ENCODE results near the gene SULT1A1.
"Not testable (repeated sequence)": the region's sequence is repeated elsewhere in the genome, so short reads cannot be mapped to it uniquely, and the experiment has no call there.

SULT1A1 gene

DNA sequence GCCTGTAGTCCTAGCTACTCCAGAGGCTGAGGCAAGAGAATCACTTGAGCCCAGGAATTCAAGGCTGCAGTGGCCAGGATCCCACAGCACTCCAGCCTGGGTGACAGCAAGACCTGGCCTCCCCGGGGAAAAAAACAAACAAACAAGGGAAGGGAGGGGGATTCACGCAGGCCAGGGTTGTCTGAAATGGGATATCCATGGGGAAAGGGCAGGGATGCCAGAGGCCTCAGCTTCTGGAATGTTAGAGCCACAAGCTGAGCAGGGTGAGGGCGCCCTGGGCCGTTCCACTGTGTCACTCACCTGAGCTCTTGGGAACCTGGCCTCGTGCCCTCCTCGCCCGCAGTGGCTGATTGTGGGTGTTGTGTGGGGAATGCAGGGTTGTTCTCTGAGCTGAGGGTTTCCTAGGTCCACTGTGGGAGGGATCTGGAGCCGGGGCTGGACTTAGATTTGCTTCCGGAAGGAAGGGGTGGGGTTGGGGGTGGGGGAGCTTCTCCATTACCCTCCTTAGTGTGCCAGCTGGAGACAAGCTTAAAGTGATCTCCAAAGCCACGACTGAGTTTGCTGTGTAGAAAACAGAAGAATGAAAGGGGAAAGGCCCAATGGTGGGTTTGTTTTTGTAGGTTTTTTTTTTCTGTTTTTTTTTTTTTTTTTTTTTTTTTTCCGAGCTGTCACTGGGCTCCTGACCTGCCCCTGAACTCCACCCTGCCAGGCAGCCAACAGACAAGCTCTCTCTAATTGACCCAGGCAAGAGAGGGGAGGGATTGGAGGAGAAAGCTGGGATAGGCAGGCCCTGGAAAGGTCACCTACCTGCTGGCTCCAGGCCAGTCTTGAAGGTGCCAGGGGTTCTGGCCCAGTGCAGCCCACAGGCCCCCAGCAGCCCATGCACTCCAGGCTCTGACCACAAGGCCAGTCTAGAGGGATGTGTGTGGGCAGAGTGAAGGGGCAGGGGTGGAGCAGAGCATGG, at the start of gene SULT1A1:
TSS of gene SULT1A1 (minus strand) at position 414 of the 964 bp plus-strand sequence. CDS start 1,189 bp downstream, outside the sequence.
- Histone ChIP-seq H3K36me3 (ENCODE audit: control insufficient read depth, insufficient read depth, low read length) (no peaks in the 10 kb centered on the region), H3K9ac (ENCODE audit: low read length) (peak within 1 kb of the TSS; percentile 62), H3K9me3 (ENCODE audit: control insufficient read depth, low read length) (no peaks in the 10 kb centered on the region), H3K27me3 (ENCODE audit: control insufficient read depth, insufficient read depth, low read length) (no peaks in the 10 kb centered on the region), H3K4me1 (ENCODE audit: control insufficient read depth, insufficient read depth, low read length) (peaks cover 22% of the 10 kb centered on the region), H3K4me3 (ENCODE audit: low read length) (peak within 1 kb of the TSS; percentile 21)

DNA sequence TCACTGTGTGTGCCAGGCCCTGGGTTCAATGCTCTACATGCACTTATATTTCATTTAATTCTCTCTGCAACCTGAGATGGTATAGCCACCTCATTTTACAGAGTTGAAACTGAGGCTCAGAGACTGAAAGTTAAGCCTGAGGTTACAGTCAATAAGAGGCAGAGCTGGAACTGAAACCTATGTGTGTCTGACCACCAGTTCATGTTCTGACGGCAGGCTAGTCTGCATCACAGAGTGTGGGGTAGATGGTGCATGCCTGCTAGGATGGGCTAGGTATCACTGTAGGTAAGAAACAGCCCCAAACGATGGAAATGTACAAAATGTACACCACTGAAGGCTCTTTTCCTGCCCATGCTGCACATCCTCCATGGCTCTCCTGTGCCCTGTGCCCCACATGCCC, 30.1 kb upstream of the SULT1A1 start:
- not testable (repeated sequence) for H3K27me3 ChIP-seq (ENCODE audit: control insufficient read depth, insufficient read depth, low read length); H3K9me3 ChIP-seq (ENCODE audit: control insufficient read depth, low read length); H3K4me1 ChIP-seq (ENCODE audit: control insufficient read depth, insufficient read depth, low read length); H3K9ac ChIP-seq (ENCODE audit: low read length); H3K36me3 ChIP-seq (ENCODE audit: control insufficient read depth, insufficient read depth, low read length); H3K4me3 ChIP-seq (ENCODE audit: low read length)

DNA sequence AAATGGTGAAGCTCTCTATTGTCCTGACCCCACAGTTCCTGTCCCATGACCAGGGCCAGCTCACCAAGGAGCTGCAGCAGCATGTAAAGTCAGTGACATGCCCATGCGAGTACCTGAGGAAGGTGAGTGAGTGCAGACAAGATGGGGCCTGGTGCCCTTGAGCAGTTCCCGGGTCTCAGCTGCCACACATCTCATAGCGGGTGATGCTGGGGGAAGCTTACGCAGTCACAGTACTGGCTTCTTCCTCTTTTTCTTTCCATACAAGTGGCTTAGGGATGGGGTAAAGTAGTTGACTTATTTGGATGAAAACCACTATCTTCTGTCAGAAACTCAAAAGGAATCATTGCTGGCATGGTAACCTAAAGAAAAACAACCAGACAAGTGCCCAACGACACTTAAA, 28.5 kb upstream of the SULT1A1 start:
- H3K4me3 ChIP-seq (ENCODE audit: low read length); H3K9me3 ChIP-seq (ENCODE audit: control insufficient read depth, low read length): not testable (repeated sequence)

DNA sequence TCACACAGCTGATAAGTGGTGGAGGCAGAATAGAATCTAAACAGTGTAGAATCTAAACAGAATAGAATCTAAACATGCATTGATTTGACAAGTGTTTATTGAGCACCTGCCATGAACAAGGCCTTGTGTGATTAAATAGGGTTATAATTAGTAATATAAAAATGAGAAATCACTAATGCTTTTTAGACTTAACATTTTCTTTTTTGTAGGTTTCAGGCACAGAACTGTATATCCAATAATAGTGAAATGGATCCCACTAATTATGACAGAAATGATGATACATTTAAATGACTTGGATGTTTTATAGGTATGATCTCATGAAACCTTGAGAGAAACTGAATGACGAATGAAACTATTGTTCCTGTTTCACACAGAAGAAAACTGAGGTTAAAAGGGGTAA, 27.9 kb upstream of the SULT1A1 start, which contains the start of gene NPIPB8:
TSS of gene NPIPB8 (plus strand) at position 301 of the 400 bp plus-strand sequence. CDS start 296 bp downstream, outside the sequence.
- H3K9me3 ChIP-seq (ENCODE audit: control insufficient read depth, low read length); H3K36me3 ChIP-seq (ENCODE audit: control insufficient read depth, insufficient read depth, low read length); H3K4me3 ChIP-seq (ENCODE audit: low read length); H3K27me3 ChIP-seq (ENCODE audit: control insufficient read depth, insufficient read depth, low read length); H3K4me1 ChIP-seq (ENCODE audit: control insufficient read depth, insufficient read depth, low read length); H3K9ac ChIP-seq (ENCODE audit: low read length): not testable (repeated sequence)

More for the DNA sequence above, 28.5 kb upstream of the SULT1A1 start:
- H3K4me1 ChIP-seq (ENCODE audit: control insufficient read depth, insufficient read depth, low read length); H3K27me3 ChIP-seq (ENCODE audit: control insufficient read depth, insufficient read depth, low read length); H3K36me3 ChIP-seq (ENCODE audit: control insufficient read depth, insufficient read depth, low read length); H3K9ac ChIP-seq (ENCODE audit: low read length): not testable (repeated sequence)

DNA sequence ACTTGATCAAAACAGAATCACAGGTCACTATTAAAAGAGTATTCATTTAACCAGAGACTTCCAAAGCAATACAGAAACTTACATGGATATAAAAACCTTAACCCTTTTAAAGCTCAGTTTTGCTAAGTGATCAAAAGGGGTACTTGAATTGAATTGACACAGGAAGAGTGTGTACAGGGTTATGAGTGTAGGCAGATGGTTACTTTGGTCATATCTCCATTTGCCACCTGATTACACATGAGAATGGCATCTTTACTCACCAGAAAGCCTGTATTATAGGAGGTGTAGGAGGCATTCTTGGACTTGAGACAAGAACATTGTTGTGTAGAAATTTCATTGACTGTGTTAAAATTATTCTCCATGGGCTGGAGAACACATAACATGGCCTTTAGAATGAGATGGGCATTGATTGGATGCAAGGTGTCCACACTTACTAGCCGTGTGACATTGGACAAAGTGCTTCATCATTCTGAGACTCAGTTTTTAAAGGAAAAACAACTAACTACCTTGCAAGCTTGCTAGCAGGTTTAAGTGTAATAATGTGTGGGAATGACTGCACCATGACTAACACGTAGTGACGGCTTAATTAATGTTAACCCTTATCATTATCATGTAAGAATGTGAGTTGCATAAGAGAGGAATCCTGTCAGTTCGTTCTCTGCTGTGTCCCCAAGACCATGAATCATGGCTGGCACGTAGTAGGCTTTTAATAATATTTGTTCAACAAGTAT, 26.4 kb upstream of the SULT1A1 start:
- H3K36me3 ChIP-seq (ENCODE audit: control insufficient read depth, insufficient read depth, low read length); H3K4me3 ChIP-seq (ENCODE audit: low read length); H3K27me3 ChIP-seq (ENCODE audit: control insufficient read depth, insufficient read depth, low read length): not testable (repeated sequence)

DNA sequence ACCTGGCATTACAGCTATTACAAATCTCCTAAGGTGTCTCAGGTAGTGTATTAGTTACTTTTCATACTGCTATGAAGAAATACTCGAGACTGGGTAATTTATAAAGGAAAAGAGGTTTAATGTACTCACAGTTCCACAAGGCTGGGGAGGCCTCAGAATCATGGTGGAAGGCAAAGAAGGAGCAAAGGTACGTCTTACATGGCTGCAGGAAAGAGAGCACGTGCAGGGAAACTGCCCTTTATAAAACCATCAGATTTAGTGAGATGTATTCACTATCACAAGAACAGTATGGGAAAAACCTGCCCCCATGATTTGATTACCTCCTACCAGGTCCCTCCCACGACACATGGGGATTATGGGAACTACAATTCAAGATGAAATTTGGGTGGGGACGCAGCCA, 21.1 kb upstream of the SULT1A1 start:
- H3K4me3 ChIP-seq (ENCODE audit: low read length); H3K9ac ChIP-seq (ENCODE audit: low read length); H3K27me3 ChIP-seq (ENCODE audit: control insufficient read depth, insufficient read depth, low read length); H3K9me3 ChIP-seq (ENCODE audit: control insufficient read depth, low read length); H3K36me3 ChIP-seq (ENCODE audit: control insufficient read depth, insufficient read depth, low read length); H3K4me1 ChIP-seq (ENCODE audit: control insufficient read depth, insufficient read depth, low read length): not testable (repeated sequence)

More for the DNA sequence above, 26.4 kb upstream of the SULT1A1 start:
- not testable (repeated sequence) for H3K9ac ChIP-seq (ENCODE audit: low read length); H3K9me3 ChIP-seq (ENCODE audit: control insufficient read depth, low read length); H3K4me1 ChIP-seq (ENCODE audit: control insufficient read depth, insufficient read depth, low read length)

DNA sequence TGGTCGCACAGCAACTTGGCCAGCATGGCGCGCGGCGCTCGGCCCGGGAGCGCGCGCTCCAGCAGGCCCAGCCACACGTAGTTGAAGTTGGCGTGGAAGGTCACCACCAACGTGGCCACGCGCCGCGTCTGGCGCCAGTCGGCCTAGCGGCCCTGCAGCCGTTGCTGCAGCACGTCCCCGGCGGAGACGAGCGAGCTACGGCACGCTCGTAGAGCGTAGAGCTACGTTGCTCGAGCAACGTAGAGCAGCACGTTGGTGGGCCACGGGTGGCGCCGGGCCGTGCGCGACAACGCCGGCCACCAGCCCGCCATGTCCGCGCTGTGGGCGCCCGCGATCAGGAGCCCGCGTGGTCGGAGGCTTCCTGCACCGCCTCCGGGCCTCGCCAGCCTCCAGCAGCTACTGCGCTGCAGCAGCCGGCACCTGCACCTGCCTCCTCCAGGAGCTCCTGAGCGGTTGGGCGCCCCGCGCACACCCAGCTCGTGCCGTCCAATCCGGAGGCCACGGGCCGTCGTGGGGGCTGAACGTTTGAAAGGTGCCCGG, 13.4 kb upstream of the SULT1A1 start:
- no peaks in the 10 kb centered on the region for H3K4me1 ChIP-seq (ENCODE audit: control insufficient read depth, insufficient read depth, low read length)
- H3K9me3 ChIP-seq (ENCODE audit: control insufficient read depth, low read length), result no peaks in the 10 kb centered on the region
- H3K4me3 ChIP-seq (ENCODE audit: low read length), result peak overlapping the region; percentile 17
- no peaks in the 10 kb centered on the region for H3K27me3 ChIP-seq (ENCODE audit: control insufficient read depth, insufficient read depth, low read length)
- no peaks in the 10 kb centered on the region for H3K36me3 ChIP-seq (ENCODE audit: control insufficient read depth, insufficient read depth, low read length)
- H3K9ac ChIP-seq (ENCODE audit: low read length), result peak overlapping the region; percentile 55

DNA sequence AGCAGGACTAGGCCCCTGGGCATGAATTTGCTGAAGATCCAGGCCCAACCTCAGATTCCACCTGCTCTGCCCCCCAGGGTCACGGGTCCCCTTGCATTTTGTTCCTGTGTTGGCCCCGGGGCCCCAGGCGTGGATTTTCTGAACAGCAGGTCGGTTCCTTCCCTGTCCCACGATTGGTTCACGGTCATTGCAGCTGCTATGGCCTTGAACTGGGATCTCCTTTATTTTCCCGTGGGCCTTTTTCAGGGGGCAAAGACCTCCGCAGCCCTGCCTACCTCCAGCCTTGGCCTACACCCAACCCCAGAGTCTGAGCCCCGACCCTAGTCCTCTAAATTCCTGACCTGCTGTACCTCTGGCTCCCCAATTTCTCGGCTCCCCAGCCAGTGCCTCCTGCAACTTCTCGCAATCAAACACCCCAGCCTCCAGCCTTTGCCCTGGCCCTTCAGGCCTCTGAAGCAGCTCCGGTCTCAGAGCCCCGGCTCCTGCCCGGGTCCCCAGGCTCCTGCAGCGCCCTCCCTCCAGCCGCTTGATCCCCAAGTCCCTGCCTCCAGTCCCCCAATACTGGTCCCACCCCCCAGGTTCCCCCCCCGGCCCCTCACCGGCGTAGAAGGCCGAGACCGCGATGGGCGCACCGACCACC, 12.8 kb upstream of the SULT1A1 start:
- Histone ChIP-seq H3K9ac (ENCODE audit: low read length) (peak overlapping the region; percentile 55), H3K4me3 (ENCODE audit: low read length) (peak overlapping the region; percentile 17)
- H3K4me1 ChIP-seq (ENCODE audit: control insufficient read depth, insufficient read depth, low read length); H3K36me3 ChIP-seq (ENCODE audit: control insufficient read depth, insufficient read depth, low read length); H3K27me3 ChIP-seq (ENCODE audit: control insufficient read depth, insufficient read depth, low read length); H3K9me3 ChIP-seq (ENCODE audit: control insufficient read depth, low read length): not testable (repeated sequence)

DNA sequence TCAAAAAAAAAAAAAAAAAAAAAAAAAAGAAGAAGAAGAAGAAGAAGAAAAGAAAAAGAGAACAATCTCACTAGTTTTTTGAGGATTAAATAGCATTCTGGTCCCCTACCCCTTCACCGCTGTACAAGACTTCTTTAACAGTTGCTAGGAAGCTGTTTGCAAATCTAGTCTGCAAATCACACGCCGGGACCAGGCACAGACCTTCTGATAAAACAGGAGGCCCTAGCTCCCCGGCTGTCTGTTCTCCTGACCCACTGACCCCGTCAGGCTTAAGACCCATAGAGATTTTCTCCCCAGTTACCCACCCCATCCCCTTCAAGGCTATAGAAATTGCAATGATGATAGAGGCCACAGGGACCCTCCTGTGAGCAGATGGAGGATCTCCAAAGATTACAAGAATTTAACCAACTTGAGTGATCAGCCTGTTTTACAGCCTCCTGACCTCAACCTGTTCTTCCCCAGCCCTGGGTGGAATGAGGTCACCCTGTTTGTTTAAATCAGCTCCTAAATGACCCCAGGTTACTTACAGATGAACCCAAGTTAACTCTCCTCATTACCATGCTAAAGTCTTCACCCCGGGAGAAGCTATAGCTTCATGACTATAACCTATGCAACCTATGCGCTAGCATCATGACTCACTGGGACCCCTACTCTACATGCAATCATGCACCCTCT, 11.8 kb upstream of the SULT1A1 start:
- Histone ChIP-seq H3K4me3 (ENCODE audit: low read length) (no peak overlapping the region), H3K4me1 (ENCODE audit: control insufficient read depth, insufficient read depth, low read length) (no peaks in the 10 kb centered on the region), H3K27me3 (ENCODE audit: control insufficient read depth, insufficient read depth, low read length) (no peaks in the 10 kb centered on the region), H3K36me3 (ENCODE audit: control insufficient read depth, insufficient read depth, low read length) (no peaks in the 10 kb centered on the region), H3K9ac (ENCODE audit: low read length) (no peak overlapping the region), H3K9me3 (ENCODE audit: control insufficient read depth, low read length) (no peaks in the 10 kb centered on the region)

DNA sequence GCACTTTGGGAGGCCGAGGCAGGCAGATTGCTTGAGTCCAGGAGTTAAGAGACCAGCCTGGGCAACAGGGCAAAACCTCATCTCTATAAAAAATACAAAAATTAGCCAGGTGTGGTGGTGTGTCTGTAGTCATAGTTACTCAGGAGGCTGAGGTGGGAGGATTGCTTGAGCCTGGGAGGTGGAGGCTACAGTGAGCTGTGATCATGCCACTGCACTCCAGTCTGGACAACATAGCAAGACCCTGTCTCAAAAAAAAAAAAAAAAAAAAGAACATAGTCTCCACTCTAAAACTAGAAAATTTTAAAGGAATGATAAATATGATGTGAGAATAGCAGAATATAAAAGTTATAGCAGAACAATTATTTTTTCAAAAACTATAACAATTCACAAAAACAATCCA, 10.5 kb upstream of the SULT1A1 start:
- H3K4me1 ChIP-seq (ENCODE audit: control insufficient read depth, insufficient read depth, low read length); H3K27me3 ChIP-seq (ENCODE audit: control insufficient read depth, insufficient read depth, low read length); H3K9me3 ChIP-seq (ENCODE audit: control insufficient read depth, low read length); H3K4me3 ChIP-seq (ENCODE audit: low read length); H3K36me3 ChIP-seq (ENCODE audit: control insufficient read depth, insufficient read depth, low read length); H3K9ac ChIP-seq (ENCODE audit: low read length): not testable (repeated sequence)

DNA sequence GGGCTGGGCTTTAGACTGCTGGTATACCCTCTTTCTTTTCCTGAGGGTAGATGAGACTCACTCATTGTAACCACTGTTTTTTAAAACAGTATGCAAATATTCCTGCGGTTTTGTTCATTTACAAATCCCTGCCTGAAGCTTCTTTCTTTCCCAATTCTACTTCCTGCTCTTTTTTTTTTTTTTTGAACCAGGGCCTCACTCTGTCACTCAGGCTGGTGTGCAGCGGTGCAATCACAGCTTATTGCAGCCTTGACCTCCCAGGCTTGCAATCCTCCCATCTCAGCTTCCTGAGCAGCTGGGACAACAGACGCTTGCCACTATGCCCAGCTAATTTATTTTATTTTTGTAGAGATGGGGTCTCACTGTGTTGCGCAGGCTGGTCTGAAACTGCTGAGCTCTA, 8.0 kb upstream of the SULT1A1 start:
- no peaks in the 10 kb centered on the region for H3K9me3 ChIP-seq (ENCODE audit: control insufficient read depth, low read length)
- no peaks in the 10 kb centered on the region for H3K4me1 ChIP-seq (ENCODE audit: control insufficient read depth, insufficient read depth, low read length)
- no peak overlapping the region for H3K9ac ChIP-seq (ENCODE audit: low read length)
- H3K36me3 ChIP-seq (ENCODE audit: control insufficient read depth, insufficient read depth, low read length), result no peaks in the 10 kb centered on the region
- no peaks in the 10 kb centered on the region for H3K27me3 ChIP-seq (ENCODE audit: control insufficient read depth, insufficient read depth, low read length)
- H3K4me3 ChIP-seq (ENCODE audit: low read length), result no peak overlapping the region

Data from mucosa of stomach (tissue), 1 donor.